Suprapubic skin (tissue), 4 donors: ENCODE data around the gene KREMEN1. TPM values are rescaled to one million over a fixed set of nuclear protein-coding genes. Genes with fewer than 3 reads are reported as not detected.

Source experiments
- DNase-seq, 2 donors: peaks; one replicate each; pipeline ENCODE4 v3.0.0-alpha.2; 2019; ENCODE audit warnings: low spot score in 2 of 2
- H3K27ac ChIP-seq: fragments of 200-600 bp; sonication (generic); one replicate; pipeline ENCODE4 v1.5.1; 2019
- H3K27me3 ChIP-seq: fragments of 200-600 bp; sonication (generic); one replicate; pipeline ENCODE4 v1.5.1; 2019
- H3K36me3 ChIP-seq: fragments of 200-600 bp; sonication (generic); one replicate; pipeline ENCODE4 v1.5.1; 2019
- H3K4me1 ChIP-seq: fragments of 200-600 bp; sonication (generic); one replicate; pipeline ENCODE4 v1.5.1; 2019
- H3K4me3 ChIP-seq: fragments of 200-600 bp; sonication (generic); one replicate; pipeline ENCODE4 v1.5.1; 2019; ENCODE audit warnings: mild to moderate bottlenecking
- H3K9me3 ChIP-seq: fragments of 200-600 bp; sonication (generic); one replicate; pipeline ENCODE4 v1.5.1; 2019
- CTCF ChIP-seq, 2 donors: fragments of 200-600 bp in 1 of 2; fragments of 450-650 bp in 1 of 2; sonication (generic) in 1 of 2; IDR thresholded peaks; one replicate each; pipeline ENCODE4 v1.5.1; 2016 to 2019; ENCODE audit warnings: antibody characterized with exemption in 2 of 2, mild to moderate bottlenecking in 1 of 2, moderate library complexity in 1 of 2
- EP300 ChIP-seq: sonication (generic); formaldehyde crosslinking; IDR thresholded peaks from one replicate; pipeline ENCODE4 v1.6.1; 2017; ENCODE audit warnings: antibody characterized with exemption
- POLR2A ChIP-seq, 2 donors: fragments of 450-650 bp; IDR thresholded peaks; one replicate each; pipeline ENCODE4 v1.6.1; 2017; ENCODE audit warnings: antibody characterized with exemption in 2 of 2, mild to moderate bottlenecking in 2 of 2, moderate library complexity in 2 of 2
- POLR2AphosphoS5 ChIP-seq, 3 donors: sonication (generic); formaldehyde crosslinking; IDR thresholded peaks; one replicate each; pipeline ENCODE4 v1.6.1; 2017; ENCODE audit warnings: antibody characterized with exemption in 3 of 3
- WGBS: methylation state at CpG from one replicate; pipeline ENCODE4 v1.1.5; 2018; 5-methylcytosine and 5-hydroxymethylcytosine counted together
- total RNA-seq, 4 donors: library from RNA; depleted of rRNA; stranded (reverse); fragments of >200 nt; gene quantifications; one replicate each; pipeline ENCODE4 v1.1.0, GENCODE V29; 2016

Gene KREMEN1
- total RNA-seq, 4 donors from 2014 or later: 51.6 to 71.1 (median 60.9) TPM

DNA sequence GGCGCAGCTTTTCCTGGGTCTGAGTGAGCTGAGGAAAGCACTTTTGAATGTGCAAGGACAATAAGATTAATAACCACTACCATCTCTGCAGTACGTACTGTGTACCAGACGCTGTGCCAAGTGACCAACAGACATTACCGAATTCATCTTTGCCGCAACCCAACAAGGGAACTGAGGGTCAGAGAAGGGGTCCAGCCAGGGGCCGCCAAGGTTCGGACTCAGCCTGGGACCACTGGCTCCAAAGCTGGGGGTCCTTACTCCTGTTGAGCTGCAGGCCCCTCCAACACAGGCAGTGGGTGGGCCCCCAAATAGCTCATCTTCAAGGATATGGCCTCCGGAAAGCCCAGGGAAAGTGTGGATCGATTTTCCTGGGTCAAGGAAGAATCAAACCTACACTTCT is 77.9 kb downstream of the KREMEN1 start:
- Histone ChIP-seq H3K36me3 (peaks cover 34% of the 10 kb centered on the region), H3K27ac (no peak overlapping the region), H3K9me3 (no peaks in the 10 kb centered on the region), H3K27me3 (no peaks in the 10 kb centered on the region), H3K4me3 (no peak overlapping the region), H3K4me1 (peaks cover 33% of the 10 kb centered on the region)
- DNase-seq: peak; percentile 37 to 63
- no peak for TF ChIP-seq POLR2AphosphoS5 (IDR thresholded peaks at IDR 0.05)
- TF ChIP-seq CTCF (IDR thresholded peaks at IDR 0.05): no peak
- TF ChIP-seq EP300: no peak
- 82% methylated on average over 7 of the region's 9 CpGs for WGBS

GRCh38 chr22:29151316-29151715 is 78.5 kb downstream of the KREMEN1 start:
- Histone ChIP-seq H3K27me3 (no peaks in the 10 kb centered on the region), H3K27ac (no peak overlapping the region), H3K9me3 (no peaks in the 10 kb centered on the region), H3K4me1 (peaks cover 29% of the 10 kb centered on the region), H3K4me3 (no peak overlapping the region), H3K36me3 (peaks cover 31% of the 10 kb centered on the region)
- peak; percentile 44 to 60 for DNase-seq
- WGBS: 91% methylated on average over 7 of the region's 7 CpGs
- TF ChIP-seq EP300 (no peak), POLR2A (IDR thresholded peaks at IDR 0.05) (no peak), CTCF (IDR thresholded peaks at IDR 0.05) (no peak), POLR2AphosphoS5 (IDR thresholded peaks at IDR 0.05) (no peak)

GRCh38 chr22:29152045-29152953 is 79.5 kb downstream of the KREMEN1 start:
- peak overlapping the region; percentile 75 for H3K27ac ChIP-seq
- no peaks in the 10 kb centered on the region for H3K27me3 ChIP-seq
- H3K9me3 ChIP-seq: no peaks in the 10 kb centered on the region
- TF ChIP-seq EP300: no peak
- TF ChIP-seq POLR2A (IDR thresholded peaks at IDR 0.05): no peak
- TF ChIP-seq CTCF (IDR thresholded peaks at IDR 0.05): no peak
- no peak for TF ChIP-seq POLR2AphosphoS5 (IDR thresholded peaks at IDR 0.05)
- WGBS: 45% methylated on average over 13 of the region's 13 CpGs
- peak; percentile 50 to 79 for DNase-seq
- H3K36me3 ChIP-seq: peaks cover 23% of the 10 kb centered on the region
- peaks cover 29% of the 10 kb centered on the region for H3K4me1 ChIP-seq
- peak overlapping the region; percentile 15 for H3K4me3 ChIP-seq

DNA sequence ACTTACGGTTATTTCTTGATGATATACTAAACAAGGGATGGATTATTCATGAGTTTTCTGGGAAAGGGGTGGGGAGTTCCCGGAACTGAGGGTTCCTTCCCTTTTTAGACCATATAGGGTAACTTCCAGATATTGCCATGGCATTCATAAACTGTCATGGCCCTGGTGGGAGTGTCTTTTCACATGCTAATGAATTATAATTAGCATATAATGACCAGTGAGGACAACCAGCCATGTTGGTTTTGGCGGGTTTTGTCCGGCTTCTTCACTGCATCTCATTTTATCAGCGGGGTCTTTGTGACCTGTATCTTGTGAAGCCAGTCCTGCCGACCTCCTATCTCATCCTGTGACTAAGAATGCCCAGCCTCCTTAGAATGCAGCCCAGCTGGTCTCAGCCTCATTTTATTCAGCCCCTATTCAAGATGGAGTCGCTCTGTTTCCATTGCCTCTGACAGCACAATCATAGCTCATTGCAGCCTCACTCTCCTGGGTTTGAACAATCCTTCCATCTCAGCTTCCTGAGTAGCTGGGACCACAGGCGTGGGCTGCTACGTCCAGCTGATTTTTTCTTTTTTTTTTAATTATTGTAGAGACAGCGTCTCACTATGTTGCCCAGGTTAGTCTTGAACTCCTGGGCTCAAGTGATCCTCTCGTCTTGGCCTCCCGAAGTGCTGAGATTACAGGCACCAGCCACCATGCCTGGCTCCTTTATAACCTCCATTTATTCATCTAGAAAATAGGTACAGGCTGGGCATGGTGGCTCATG is 80.3 kb downstream of the KREMEN1 start:
- peaks cover 15% of the 10 kb centered on the region for H3K36me3 ChIP-seq
- no peaks in the 10 kb centered on the region for H3K27me3 ChIP-seq
- 84% methylated on average over 12 of the region's 12 CpGs for WGBS
- H3K4me1 ChIP-seq: peaks cover 29% of the 10 kb centered on the region
- TF ChIP-seq CTCF (IDR thresholded peaks at IDR 0.05) (no peak), POLR2A (IDR thresholded peaks at IDR 0.05) (no peak), POLR2AphosphoS5 (IDR thresholded peaks at IDR 0.05) (no peak), EP300 (no peak)
- peak overlapping the region; percentile 75 for H3K27ac ChIP-seq
- no peak overlapping the region for H3K4me3 ChIP-seq
- DNase-seq: peak in 1 of 2 donors; percentile 57
- no peaks in the 10 kb centered on the region for H3K9me3 ChIP-seq
